Stimulated activated CD4-positive, alpha-beta T cell treated with anti-CD3 and anti-CD28 coated beads, Interleukin-1b, Interleukin-23, amount 100 ng/mL, for 1 hour (primary cell): ENCODE results near the gene MCEMP1.

ENCODE experiments used
- DNase-seq, 2 donors: peaks; one replicate each; pipeline ENCODE4 v3.0.0-alpha.2; 2020; ENCODE audit warnings: low read depth in 2 of 2

The MCEMP1 gene

DNA sequence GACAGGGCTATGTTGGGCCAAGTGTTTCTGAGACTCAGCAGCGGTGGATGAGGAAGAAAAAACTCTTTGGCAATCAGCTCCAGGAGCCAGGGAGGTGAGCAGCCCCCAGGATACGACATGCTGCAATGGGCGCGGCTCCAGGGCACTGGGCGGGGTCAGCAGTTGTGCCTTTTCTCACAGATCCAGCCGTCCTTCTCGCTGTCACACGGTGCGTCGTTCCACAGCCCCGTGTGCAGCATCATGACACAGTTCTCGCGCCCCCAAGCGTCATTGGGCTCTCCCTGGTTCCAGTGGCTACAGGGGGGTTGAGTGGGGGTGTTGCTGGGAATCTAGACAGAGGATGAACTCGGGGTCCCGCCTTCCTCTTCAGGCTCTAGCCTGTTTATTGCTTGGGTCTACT lies 52.3 kb downstream of the MCEMP1 start:
- DNase-seq = no peak
